Measurements from ENCODE around the gene PTPRM. TPM values are rescaled to one million over a fixed set of nuclear protein-coding genes. Genes with fewer than 3 reads are reported as not detected.

PTPRM gene
- total RNA-seq, 1 experiment from 2014 or later = 14.5 TPM

DNA sequence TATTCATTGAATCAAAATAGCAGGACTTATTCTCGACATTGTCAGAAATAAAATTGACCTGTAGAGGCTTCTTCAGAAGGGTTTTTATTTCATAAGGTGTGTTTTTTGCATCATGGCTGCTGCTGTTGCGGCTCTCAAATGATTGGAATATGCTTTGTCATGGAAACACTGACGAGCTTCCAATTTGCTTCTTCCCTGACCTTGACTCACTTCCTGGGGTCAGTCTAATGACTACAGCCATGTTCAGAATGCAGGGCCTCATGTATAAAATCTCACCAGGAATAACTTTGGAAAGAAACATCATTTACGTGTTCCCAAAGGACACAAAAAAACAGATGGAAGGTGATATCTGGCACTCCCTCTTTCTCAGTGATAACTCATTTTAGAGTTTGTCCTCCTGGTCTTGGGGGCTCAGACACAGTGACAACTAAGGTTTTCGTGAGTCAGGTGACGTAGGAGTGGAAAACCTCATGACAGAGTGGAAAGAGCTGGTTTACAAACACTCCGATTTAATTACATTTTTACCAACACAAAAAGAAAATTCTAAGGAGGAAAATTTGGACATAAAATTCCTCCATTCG is 575.1 kb downstream of the PTPRM start:
- no TSS peak for BruUV-seq (replicated peaks)
- Histone ChIP-seq H3K36me3 (ENCODE audit: control insufficient read depth in 1 of 2, insufficient read depth in 2 of 2, low read length in 2 of 2) (no peaks in the 10 kb centered on the region), H3K9me3 (ENCODE audit: control insufficient read depth in 1 of 2, insufficient read depth in 1 of 2, low read depth in 1 of 2, low read length in 2 of 2) (no peaks in the 10 kb centered on the region), H3K9ac (ENCODE audit: low read length) (no peak overlapping the region), H3K4me2 (ENCODE audit: low read length) (no peak overlapping the region), H3K79me2 (ENCODE audit: insufficient read depth, low read length) (no peaks in the 10 kb centered on the region), H3K4me1 (ENCODE audit: control insufficient read depth in 1 of 2, insufficient read depth in 2 of 2, low read length in 2 of 2) (peaks cover 0 to 9% of the 10 kb centered on the region in 2 experiments; a peak in 2 of 4 replicates), H4K20me1 (ENCODE audit: insufficient read depth) (no peaks in the 10 kb centered on the region), H3K27me3 (ENCODE audit: insufficient read depth, low read length) (no peaks in the 10 kb centered on the region), H3K4me3 (replicated peaks in 1 of 2; ENCODE audit: low read depth in 1 of 2, low read length in 2 of 2) (no peak overlapping the region), H2AFZ (ENCODE audit: low read depth, low read length, poor library complexity, severe bottlenecking) (no peak overlapping the region), H3K9me2 (ENCODE audit: insufficient read depth) (no peaks in the 10 kb centered on the region), H3K27ac (ENCODE audit: low read depth, low read length) (no peak overlapping the region)
- ChIA-PET CTCF (no interaction called here), RAD21 (ENCODE audit: low non-redundant PET in 1 of 2, low total read pairs in 2 of 2, uncharacterized antibody in 2 of 2, unreplicated experiment in 2 of 2) (no interaction called here), POLR2A (no interaction called here)
- intact Hi-C loops (cut with micrococcal nuclease) = no loop called here
- ATAC-seq (no peak), DNase-seq (ENCODE audit: low read depth, low spot score) (no peak)
- TF ChIP-seq EGR1 (IDR thresholded peaks at IDR 0.05; ENCODE audit: low read depth) (no peak), RAD21 (IDR thresholded peaks at IDR 0.05; ENCODE audit: low read depth) (no peak), EZH2phosphoT487 (IDR thresholded peaks at IDR 0.05; ENCODE audit: borderline replicate concordance) (no peak), CBX3 (IDR thresholded peaks at IDR 0.05; ENCODE audit: low read depth) (no peak), SIN3A (IDR thresholded peaks at IDR 0.05; ENCODE audit: low read depth) (no peak), EZH2 (IDR thresholded peaks at IDR 0.05) (no peak), CEBPB (IDR thresholded peaks at IDR 0.05; ENCODE audit: low read depth) (no peak), ATF3 (IDR thresholded peaks at IDR 0.05) (no peak), FOSL1 (IDR thresholded peaks at IDR 0.05; ENCODE audit: low read depth) (no peak), JUND (IDR thresholded peaks at IDR 0.05) (no peak)
- TF ChIP-seq, protein P1, sequence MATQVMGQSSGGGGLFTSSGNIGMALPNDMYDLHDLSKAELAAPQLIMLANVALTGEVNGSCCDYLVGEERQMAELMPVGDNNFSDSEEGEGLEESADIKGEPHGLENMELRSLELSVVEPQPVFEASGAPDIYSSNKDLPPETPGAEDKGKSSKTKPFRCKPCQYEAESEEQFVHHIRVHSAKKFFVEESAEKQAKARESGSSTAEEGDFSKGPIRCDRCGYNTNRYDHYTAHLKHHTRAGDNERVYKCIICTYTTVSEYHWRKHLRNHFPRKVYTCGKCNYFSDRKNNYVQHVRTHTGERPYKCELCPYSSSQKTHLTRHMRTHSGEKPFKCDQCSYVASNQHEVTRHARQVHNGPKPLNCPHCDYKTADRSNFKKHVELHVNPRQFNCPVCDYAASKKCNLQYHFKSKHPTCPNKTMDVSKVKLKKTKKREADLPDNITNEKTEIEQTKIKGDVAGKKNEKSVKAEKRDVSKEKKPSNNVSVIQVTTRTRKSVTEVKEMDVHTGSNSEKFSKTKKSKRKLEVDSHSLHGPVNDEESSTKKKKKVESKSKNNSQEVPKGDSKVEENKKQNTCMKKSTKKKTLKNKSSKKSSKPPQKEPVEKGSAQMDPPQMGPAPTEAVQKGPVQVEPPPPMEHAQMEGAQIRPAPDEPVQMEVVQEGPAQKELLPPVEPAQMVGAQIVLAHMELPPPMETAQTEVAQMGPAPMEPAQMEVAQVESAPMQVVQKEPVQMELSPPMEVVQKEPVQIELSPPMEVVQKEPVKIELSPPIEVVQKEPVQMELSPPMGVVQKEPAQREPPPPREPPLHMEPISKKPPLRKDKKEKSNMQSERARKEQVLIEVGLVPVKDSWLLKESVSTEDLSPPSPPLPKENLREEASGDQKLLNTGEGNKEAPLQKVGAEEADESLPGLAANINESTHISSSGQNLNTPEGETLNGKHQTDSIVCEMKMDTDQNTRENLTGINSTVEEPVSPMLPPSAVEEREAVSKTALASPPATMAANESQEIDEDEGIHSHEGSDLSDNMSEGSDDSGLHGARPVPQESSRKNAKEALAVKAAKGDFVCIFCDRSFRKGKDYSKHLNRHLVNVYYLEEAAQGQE (IDR thresholded peaks at IDR 0.05; ENCODE audit: low read depth) = no peak
- TF ChIP-seq, protein P2, sequence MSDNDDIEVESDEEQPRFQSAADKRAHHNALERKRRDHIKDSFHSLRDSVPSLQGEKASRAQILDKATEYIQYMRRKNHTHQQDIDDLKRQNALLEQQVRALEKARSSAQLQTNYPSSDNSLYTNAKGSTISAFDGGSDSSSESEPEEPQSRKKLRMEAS (IDR thresholded peaks at IDR 0.05) = no peak

Measured in HCT116 (cell line).